Right atrium auricular region (tissue), 2 donors: ENCODE results near the gene SYNJ2. TPM values are rescaled to one million over a fixed set of nuclear protein-coding genes. Genes with fewer than 3 reads are reported as not detected.

ENCODE experiments used
- DNase-seq: peaks from one replicate; pipeline ENCODE4 v3.0.0-alpha.2; 2019; ENCODE audit warnings: low spot score
- H3K27ac ChIP-seq, 2 donors: fragments of 200-600 bp; sonication (generic); 1 replicate in 1 of 2; 2 replicates in 1 of 2; pipeline ENCODE4 v1.5.1; 2016 to 2019
- H3K27me3 ChIP-seq, 2 donors: fragments of 200-600 bp; sonication (generic); one replicate each; pipeline versions ENCODE4 v1.5.1 to v1.6.0; 2017 to 2019
- H3K36me3 ChIP-seq: fragments of 200-600 bp; sonication (generic); one replicate; pipeline ENCODE4 v1.5.1; 2016
- H3K4me1 ChIP-seq, 2 donors: fragments of 200-600 bp; sonication (generic); one replicate each; pipeline versions ENCODE4 v1.5.1 to v1.6.0; 2017 to 2019
- H3K4me3 ChIP-seq, 2 donors: fragments of 200-600 bp; sonication (generic); 1 replicate in 1 of 2; 2 replicates in 1 of 2; pipeline ENCODE4 v1.5.1; 2017 to 2019; ENCODE audit warnings: mild to moderate bottlenecking in 1 of 2, moderate library complexity in 1 of 2
- H3K9me3 ChIP-seq, 2 donors: fragments of 200-600 bp; sonication (generic); one replicate each; pipeline ENCODE4 v1.5.1; 2019
- CTCF ChIP-seq, 2 donors: fragments of 200-600 bp; sonication (generic); IDR thresholded peaks; one replicate each; pipeline ENCODE4 v1.5.1; 2019; ENCODE audit warnings: antibody characterized with exemption in 2 of 2
- total RNA-seq, 2 donors: library from RNA; depleted of rRNA; stranded (reverse); fragments of >200 nt; gene quantifications; one replicate each; pipeline ENCODE4 v1.1.0, GENCODE V29; 2016

Gene SYNJ2
- total RNA-seq, 2 donors from 2014 or later: 10.1 to 20.0 TPM

GRCh38 chr6:158002249-158002950, 20.7 kb downstream of the SYNJ2 start:
- Histone ChIP-seq H3K4me3 (no peak overlapping the region), H3K36me3 (no peaks in the 10 kb centered on the region), H3K4me1 (peaks cover 0 to 48% of the 10 kb centered on the region in 2 donors), H3K27me3 (no peaks in the 10 kb centered on the region), H3K27ac (peak overlapping the region; percentile 80 to 83), H3K9me3 (no peaks in the 10 kb centered on the region)
- no peak for DNase-seq
- no peak for TF ChIP-seq CTCF (IDR thresholded peaks at IDR 0.05)

- Histone ChIP-seq H3K9me3 (no peaks in the 10 kb centered on the region), H3K27ac (peak overlapping the region; percentile 80 to 83), H3K4me3 (no peak overlapping the region), H3K36me3 (no peaks in the 10 kb centered on the region), H3K27me3 (no peaks in the 10 kb centered on the region), H3K4me1 (peaks cover 0 to 53% of the 10 kb centered on the region in 2 donors)
- DNase-seq: peak; percentile 92
- TF ChIP-seq CTCF (IDR thresholded peaks at IDR 0.05): no peak
These were observed 21.5 kb downstream of the SYNJ2 start for GRCh38 chr6:158002951-158003853.

GRCh38 chr6:158003910-158004700, 22.4 kb downstream of the SYNJ2 start:
- DNase-seq: no peak
- no peak overlapping the region for H3K4me3 ChIP-seq
- H3K9me3 ChIP-seq: no peaks in the 10 kb centered on the region
- peaks cover 0 to 59% of the 10 kb centered on the region in 2 donors for H3K4me1 ChIP-seq
- TF ChIP-seq CTCF (IDR thresholded peaks at IDR 0.05): no peak
- H3K27me3 ChIP-seq: no peaks in the 10 kb centered on the region
- H3K36me3 ChIP-seq: no peaks in the 10 kb centered on the region
- H3K27ac ChIP-seq: peak overlapping the region; percentile 80 to 83

GRCh38 chr6:158004701-158005095, 23.0 kb downstream of the SYNJ2 start:
- Histone ChIP-seq H3K27ac (peak overlapping the region; percentile 80 to 83), H3K27me3 (no peaks in the 10 kb centered on the region), H3K36me3 (no peaks in the 10 kb centered on the region), H3K9me3 (no peaks in the 10 kb centered on the region), H3K4me3 (no peak overlapping the region), H3K4me1 (peaks cover 0 to 59% of the 10 kb centered on the region in 2 donors)
- no peak for DNase-seq
- no peak for TF ChIP-seq CTCF (IDR thresholded peaks at IDR 0.05)

- no peak overlapping the region for H3K27ac ChIP-seq
- TF ChIP-seq CTCF (IDR thresholded peaks at IDR 0.05): no peak
- no peak for DNase-seq
These were observed 24.0 kb downstream of the SYNJ2 start for GRCh38 chr6:158005626-158006180.

More at GRCh38 chr6:158005626-158006180, 24.0 kb downstream of the SYNJ2 start:
- H3K27me3 ChIP-seq: no peaks in the 10 kb centered on the region
- H3K4me1 ChIP-seq: peaks cover 0 to 61% of the 10 kb centered on the region in 2 donors
- no peak overlapping the region for H3K4me3 ChIP-seq
- H3K9me3 ChIP-seq: no peaks in the 10 kb centered on the region
- no peaks in the 10 kb centered on the region for H3K36me3 ChIP-seq
